Astrocyte (in vitro differentiated cells and primary cell): ENCODE measurements around the gene GPRIN1. TPM values are rescaled to one million over a fixed set of nuclear protein-coding genes. Genes with fewer than 3 reads are reported as not detected.
"Not testable (repeated sequence)": the region's sequence is repeated elsewhere in the genome, so short reads cannot be mapped to it uniquely, and the experiment has no call there.

Experiments used
- DNase-seq: peaks from one replicate; pipeline ENCODE4 v3.0.0-alpha.2; 2010; ENCODE audit warnings: low read depth
- FAIRE-seq: peaks from 2 replicates; lab custom pipeline; 2011; peaks lifted over from hg19 to GRCh38; lab: Jason Lieb, UNC
- H2AFZ ChIP-seq: 2 replicates; pipeline ENCODE4 v1.6.0; 2012; ENCODE audit warnings: low read depth, low read length, inconsistent platforms
- H3K27ac ChIP-seq: 2 replicates; pipeline ENCODE4 v1.5.1; 2011; ENCODE audit warnings: low read depth, low read length, inconsistent platforms
- H3K27me3 ChIP-seq: 2 replicates; pipeline ENCODE4 v1.6.0; 2011; ENCODE audit warnings: low read length, inconsistent platforms; ENCODE audit not compliant: insufficient read depth
- H3K36me3 ChIP-seq: 2 replicates; pipeline ENCODE4 v1.5.1; 2011; ENCODE audit warnings: low read length, inconsistent platforms; ENCODE audit not compliant: insufficient read depth
- H3K4me1 ChIP-seq: 2 replicates; pipeline ENCODE4 v1.5.1; 2011; ENCODE audit warnings: low read length, inconsistent platforms; ENCODE audit not compliant: insufficient read depth
- H3K4me2 ChIP-seq: 2 replicates; pipeline ENCODE4 v1.6.0; 2012; ENCODE audit warnings: low read length, inconsistent platforms
- H3K4me3 ChIP-seq: 2 replicates; pipeline ENCODE4 v1.5.1; 2011; ENCODE audit warnings: low read depth, mild to moderate bottlenecking, low read length, inconsistent platforms; ENCODE audit not compliant: insufficient read depth
- H3K79me2 ChIP-seq: 2 replicates; pipeline ENCODE4 v1.6.0; 2012; ENCODE audit warnings: mild to moderate bottlenecking, low read length, inconsistent platforms; ENCODE audit not compliant: insufficient read depth
- H3K9ac ChIP-seq: 2 replicates; pipeline ENCODE4 v1.6.0; 2012; ENCODE audit warnings: mild to moderate bottlenecking, low read length, inconsistent platforms
- H3K9me3 ChIP-seq: 2 replicates; pipeline ENCODE4 v1.5.1; 2012; ENCODE audit warnings: low read depth, mild to moderate bottlenecking, low read length, inconsistent platforms; ENCODE audit not compliant: insufficient read depth
- H4K20me1 ChIP-seq: 2 replicates; pipeline ENCODE4 v1.6.0; 2012; ENCODE audit warnings: low read length, inconsistent platforms; ENCODE audit not compliant: insufficient read depth
- H3K27ac Mint-ChIP-seq: one replicate; pipeline ENCODE4 v1.8.0; 2021; ENCODE audit warnings: mild to moderate bottlenecking, mixed read lengths; ENCODE audit not compliant: unreplicated experiment
- H3K27me3 Mint-ChIP-seq: one replicate; pipeline ENCODE4 v1.8.0; 2021; ENCODE audit warnings: low read depth, mixed read lengths; ENCODE audit not compliant: unreplicated experiment
- H3K36me3 Mint-ChIP-seq: one replicate; pipeline ENCODE4 v1.8.0; 2021; ENCODE audit warnings: low read depth, mixed read lengths; ENCODE audit not compliant: unreplicated experiment
- H3K4me1 Mint-ChIP-seq: one replicate; pipeline ENCODE4 v1.8.0; 2021; ENCODE audit warnings: low read depth, mixed read lengths; ENCODE audit not compliant: unreplicated experiment
- H3K4me3 Mint-ChIP-seq: one replicate; pipeline ENCODE4 v1.8.0; 2021; ENCODE audit warnings: mild to moderate bottlenecking, moderate library complexity, mixed read lengths; ENCODE audit not compliant: unreplicated experiment
- H3K9me3 Mint-ChIP-seq: one replicate; pipeline ENCODE4 v1.8.0; 2021; ENCODE audit warnings: mild to moderate bottlenecking, mixed read lengths; ENCODE audit not compliant: unreplicated experiment
- EZH2 ChIP-seq: IDR thresholded peaks from 2 replicates; pipeline ENCODE4 v1.6.1; 2012; ENCODE audit warnings: mild to moderate bottlenecking, low read length, inconsistent platforms; ENCODE audit not compliant: insufficient read depth
- total RNA-seq: library from RNA; stranded (reverse); gene quantifications from 2 replicates; pipeline ENCODE4 v1.2.1, GENCODE V29; 2021
- TF ChIP-seq, protein P1 (sequence below): IDR thresholded peaks from 2 replicates; pipeline ENCODE4 v1.5.1; 2011; ENCODE audit warnings: low read depth, mild to moderate bottlenecking, inconsistent platforms, low read length, moderate library complexity; ENCODE audit not compliant: insufficient read depth

Gene GPRIN1
- total RNA-seq, 1 donor from 2014 or later, result 6.8 TPM

DNA sequence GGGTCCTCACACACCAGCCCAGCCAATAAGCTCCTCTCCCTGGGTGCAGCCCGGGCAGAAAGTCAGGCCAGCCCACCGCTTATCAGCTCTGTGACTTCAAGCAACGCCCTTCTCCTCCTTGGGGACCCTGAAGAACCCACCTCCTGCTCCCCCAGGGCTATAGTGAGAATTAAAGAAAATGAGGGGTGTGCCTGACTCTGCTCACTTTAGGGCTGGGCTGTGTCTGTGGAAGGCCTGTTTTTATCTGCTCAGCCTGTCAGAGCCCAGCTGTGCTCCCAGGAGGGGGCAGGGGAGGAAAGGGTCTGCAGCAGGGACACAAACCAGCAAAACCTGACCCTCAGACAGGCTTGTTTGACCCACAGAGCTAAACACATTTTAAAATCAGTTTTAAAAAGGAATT, 3.9 kb downstream of the GPRIN1 start:
- Histone ChIP-seq H3K9ac (no peak overlapping the region), H2AFZ (no peak overlapping the region), H3K4me3 (no peak overlapping the region), H3K4me1 (peaks cover 6% of the 10 kb centered on the region), H3K27ac (no peak overlapping the region), H3K79me2 (peaks cover 9% of the 10 kb centered on the region), H4K20me1 (peaks cover 61% of the 10 kb centered on the region), H3K36me3 (no peaks in the 10 kb centered on the region), H3K9me3 (no peaks in the 10 kb centered on the region), H3K4me2 (no peak overlapping the region), H3K27me3 (no peaks in the 10 kb centered on the region)
- no peak for DNase-seq
- H3K9me3 Mint-ChIP-seq, result no peaks in the 10 kb centered on the region
- no peak overlapping the region for H3K4me3 Mint-ChIP-seq
- H3K36me3 Mint-ChIP-seq, result no peaks in the 10 kb centered on the region
- FAIRE-seq, result no peak
- no peak overlapping the region for H3K27ac Mint-ChIP-seq
- TF ChIP-seq, protein P1, sequence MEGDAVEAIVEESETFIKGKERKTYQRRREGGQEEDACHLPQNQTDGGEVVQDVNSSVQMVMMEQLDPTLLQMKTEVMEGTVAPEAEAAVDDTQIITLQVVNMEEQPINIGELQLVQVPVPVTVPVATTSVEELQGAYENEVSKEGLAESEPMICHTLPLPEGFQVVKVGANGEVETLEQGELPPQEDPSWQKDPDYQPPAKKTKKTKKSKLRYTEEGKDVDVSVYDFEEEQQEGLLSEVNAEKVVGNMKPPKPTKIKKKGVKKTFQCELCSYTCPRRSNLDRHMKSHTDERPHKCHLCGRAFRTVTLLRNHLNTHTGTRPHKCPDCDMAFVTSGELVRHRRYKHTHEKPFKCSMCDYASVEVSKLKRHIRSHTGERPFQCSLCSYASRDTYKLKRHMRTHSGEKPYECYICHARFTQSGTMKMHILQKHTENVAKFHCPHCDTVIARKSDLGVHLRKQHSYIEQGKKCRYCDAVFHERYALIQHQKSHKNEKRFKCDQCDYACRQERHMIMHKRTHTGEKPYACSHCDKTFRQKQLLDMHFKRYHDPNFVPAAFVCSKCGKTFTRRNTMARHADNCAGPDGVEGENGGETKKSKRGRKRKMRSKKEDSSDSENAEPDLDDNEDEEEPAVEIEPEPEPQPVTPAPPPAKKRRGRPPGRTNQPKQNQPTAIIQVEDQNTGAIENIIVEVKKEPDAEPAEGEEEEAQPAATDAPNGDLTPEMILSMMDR, result no peak
- TF ChIP-seq EZH2, result no peak
- peaks cover 23% of the 10 kb centered on the region for H3K27me3 Mint-ChIP-seq
- H3K4me1 Mint-ChIP-seq, result peaks cover 10% of the 10 kb centered on the region

DNA sequence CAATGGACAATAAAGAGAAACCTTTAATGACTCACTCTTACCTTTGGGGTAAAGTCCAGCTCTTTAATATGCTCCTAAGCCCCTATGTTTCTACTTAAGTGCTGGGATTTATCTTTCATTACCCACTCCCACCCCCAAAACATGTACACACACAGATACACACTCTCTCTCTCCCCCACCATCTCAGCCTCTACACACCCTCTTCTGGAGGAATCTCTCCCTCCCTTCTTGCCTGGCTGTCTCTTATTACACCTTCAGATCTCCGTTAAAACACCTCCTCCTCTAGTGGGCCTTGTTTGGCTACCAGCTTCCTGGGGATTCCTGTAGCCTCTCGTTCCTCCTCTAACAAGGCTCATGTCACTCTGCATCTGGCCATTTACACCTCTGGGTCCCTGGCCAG, 6.9 kb downstream of the GPRIN1 start:
- DNase-seq (no peak), FAIRE-seq (no peak)
- Histone ChIP-seq H3K9ac (no peak overlapping the region), H4K20me1 (peaks cover 50% of the 10 kb centered on the region), H3K4me3 (no peak overlapping the region), H3K79me2 (peaks cover under 1% of the 10 kb centered on the region), H3K36me3 (no peaks in the 10 kb centered on the region), H3K4me2 (no peak overlapping the region), H3K9me3 (no peaks in the 10 kb centered on the region), H3K27me3 (no peaks in the 10 kb centered on the region), H2AFZ (no peak overlapping the region), H3K27ac (no peak overlapping the region), H3K4me1 (no peaks in the 10 kb centered on the region)
- Mint-ChIP-seq H3K9me3 (peaks cover 3% of the 10 kb centered on the region), H3K27me3 (peaks cover 22% of the 10 kb centered on the region), H3K4me3 (no peak overlapping the region), H3K4me1 (peaks cover 11% of the 10 kb centered on the region), H3K36me3 (peaks cover 9% of the 10 kb centered on the region), H3K27ac (no peak overlapping the region)
- TF ChIP-seq EZH2, result no peak
- TF ChIP-seq, protein P1, result no peak

DNA sequence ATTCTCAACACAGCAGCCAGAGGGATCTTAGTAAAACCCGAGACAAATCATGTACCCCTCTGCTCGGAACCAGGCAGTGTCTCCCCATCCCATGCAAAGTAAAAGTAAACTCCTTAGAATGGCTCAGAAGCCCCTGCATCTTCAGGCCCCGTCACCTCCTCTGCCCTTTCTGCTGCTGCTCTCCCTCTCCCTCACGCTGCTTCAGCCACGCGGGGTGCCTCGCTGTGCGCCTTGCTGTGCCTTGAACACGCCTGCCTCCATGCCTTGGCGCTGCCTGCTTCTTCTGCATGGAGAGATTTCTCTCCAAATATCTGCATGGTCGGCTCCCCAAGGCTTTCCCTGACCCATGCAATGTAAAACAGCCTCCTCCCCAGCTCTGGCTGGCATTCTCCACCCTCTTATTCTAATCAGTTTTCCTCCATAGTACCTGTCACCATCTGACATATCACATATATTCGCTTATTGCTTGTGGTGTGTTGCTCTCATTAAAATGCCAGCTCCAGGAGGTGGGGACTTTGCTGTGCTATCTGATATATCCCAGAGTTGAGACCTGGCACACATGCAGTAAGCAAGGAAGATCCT, 8.0 kb downstream of the GPRIN1 start:
- Histone ChIP-seq H3K4me3 (no peak overlapping the region), H4K20me1 (peaks cover 41% of the 10 kb centered on the region), H3K79me2 (no peaks in the 10 kb centered on the region), H3K36me3 (no peaks in the 10 kb centered on the region), H3K9me3 (no peaks in the 10 kb centered on the region), H3K4me2 (no peak overlapping the region), H3K9ac (no peak overlapping the region), H3K4me1 (no peaks in the 10 kb centered on the region), H2AFZ (no peak overlapping the region), H3K27ac (no peak overlapping the region), H3K27me3 (no peaks in the 10 kb centered on the region)
- DNase-seq, result no peak
- peaks cover 9% of the 10 kb centered on the region for H3K36me3 Mint-ChIP-seq
- no peak overlapping the region for H3K4me3 Mint-ChIP-seq
- no peak overlapping the region for H3K27ac Mint-ChIP-seq
- H3K27me3 Mint-ChIP-seq, result peaks cover 26% of the 10 kb centered on the region
- peaks cover 3% of the 10 kb centered on the region for H3K9me3 Mint-ChIP-seq
- TF ChIP-seq, protein P1, result no peak
- no peak for TF ChIP-seq EZH2
- H3K4me1 Mint-ChIP-seq, result peaks cover 11% of the 10 kb centered on the region
- FAIRE-seq, result no peak

DNA sequence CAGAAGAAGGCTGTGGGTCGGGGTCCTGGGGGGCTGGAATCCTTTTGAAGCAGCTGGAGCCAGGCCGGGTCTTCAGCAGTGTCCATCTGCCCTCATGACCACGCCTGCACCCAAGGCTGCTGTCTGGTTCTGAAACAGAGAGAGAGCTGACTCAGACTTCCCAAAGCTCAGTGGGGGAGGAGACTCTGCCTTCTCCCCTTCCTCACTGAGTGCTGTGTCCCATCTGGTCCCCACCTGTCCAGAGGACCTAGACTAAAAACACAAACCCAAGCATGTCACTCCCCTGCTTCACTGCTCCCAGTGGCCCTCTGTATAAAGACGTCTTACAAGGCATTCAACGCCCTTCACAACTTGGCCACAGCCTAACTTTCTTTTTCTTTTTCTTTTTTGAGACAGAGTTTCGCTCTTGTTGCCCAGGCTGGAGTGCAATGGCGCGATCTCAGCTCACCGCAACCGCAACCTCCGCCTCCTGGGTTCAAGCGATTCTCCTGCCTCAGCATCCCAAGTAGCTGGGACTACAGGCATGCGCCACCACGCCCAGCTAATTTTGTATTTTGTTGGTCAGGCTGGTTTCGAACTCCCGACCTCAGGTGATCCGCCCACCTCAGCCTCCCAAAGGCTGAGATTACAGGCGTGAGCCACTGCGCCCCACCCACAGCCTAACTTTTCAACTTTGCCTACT, 10.1 kb downstream of the GPRIN1 start:
- not testable (repeated sequence) for H3K27ac Mint-ChIP-seq, H3K4me3 Mint-ChIP-seq, DNase-seq, H3K9me3 Mint-ChIP-seq, H3K4me2 ChIP-seq, H3K79me2 ChIP-seq, H3K4me3 ChIP-seq, H2AFZ ChIP-seq, H3K4me1 Mint-ChIP-seq, H3K36me3 ChIP-seq, H3K27ac ChIP-seq, H3K27me3 ChIP-seq, H3K4me1 ChIP-seq, H3K9ac ChIP-seq, H3K9me3 ChIP-seq, FAIRE-seq
- peaks cover 32% of the 10 kb centered on the region for H4K20me1 ChIP-seq
- H3K36me3 Mint-ChIP-seq, result peaks cover 10% of the 10 kb centered on the region
- peaks cover 40% of the 10 kb centered on the region for H3K27me3 Mint-ChIP-seq
